ENCODE measurements around the gene GRIN2A. TPM values are rescaled to one million over a fixed set of nuclear protein-coding genes. Genes with fewer than 3 reads are reported as not detected.

GRIN2A gene
- total RNA-seq, 4 donors from 2014 or later = 0.19 to 0.56 (median 0.35) TPM

DNA sequence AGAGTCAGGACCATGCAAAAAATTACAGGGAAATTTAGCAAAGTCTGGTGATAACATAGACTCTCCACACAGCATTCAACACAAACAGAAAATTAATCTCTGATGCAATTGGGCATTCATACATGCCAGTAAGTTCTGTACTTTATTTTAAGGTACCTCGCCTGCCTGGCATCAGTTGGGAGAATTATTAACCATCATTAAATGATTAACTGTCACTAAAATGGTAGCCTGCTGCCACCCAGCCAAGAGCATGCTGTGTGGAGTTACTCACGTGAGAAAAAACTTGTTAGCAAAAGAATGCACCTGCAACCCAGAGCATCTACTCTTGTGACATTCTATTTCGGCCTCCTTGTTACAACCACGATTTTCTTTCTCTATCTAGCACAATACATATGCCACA lies 117.2 kb downstream of the GRIN2A start:
- 61 to 69% methylated on average over 4 of the region's 4 CpGs for WGBS, 2 donors
- no peaks in the 10 kb centered on the region for H3K36me3 ChIP-seq
- TF ChIP-seq, protein P1, sequence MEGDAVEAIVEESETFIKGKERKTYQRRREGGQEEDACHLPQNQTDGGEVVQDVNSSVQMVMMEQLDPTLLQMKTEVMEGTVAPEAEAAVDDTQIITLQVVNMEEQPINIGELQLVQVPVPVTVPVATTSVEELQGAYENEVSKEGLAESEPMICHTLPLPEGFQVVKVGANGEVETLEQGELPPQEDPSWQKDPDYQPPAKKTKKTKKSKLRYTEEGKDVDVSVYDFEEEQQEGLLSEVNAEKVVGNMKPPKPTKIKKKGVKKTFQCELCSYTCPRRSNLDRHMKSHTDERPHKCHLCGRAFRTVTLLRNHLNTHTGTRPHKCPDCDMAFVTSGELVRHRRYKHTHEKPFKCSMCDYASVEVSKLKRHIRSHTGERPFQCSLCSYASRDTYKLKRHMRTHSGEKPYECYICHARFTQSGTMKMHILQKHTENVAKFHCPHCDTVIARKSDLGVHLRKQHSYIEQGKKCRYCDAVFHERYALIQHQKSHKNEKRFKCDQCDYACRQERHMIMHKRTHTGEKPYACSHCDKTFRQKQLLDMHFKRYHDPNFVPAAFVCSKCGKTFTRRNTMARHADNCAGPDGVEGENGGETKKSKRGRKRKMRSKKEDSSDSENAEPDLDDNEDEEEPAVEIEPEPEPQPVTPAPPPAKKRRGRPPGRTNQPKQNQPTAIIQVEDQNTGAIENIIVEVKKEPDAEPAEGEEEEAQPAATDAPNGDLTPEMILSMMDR (IDR thresholded peaks at IDR 0.05) = no peak
- no peak for TF ChIP-seq POLR2A (IDR thresholded peaks at IDR 0.05)
- H3K4me3 ChIP-seq = no peak overlapping the region
- no peaks in the 10 kb centered on the region for H3K9me3 ChIP-seq
- no peak overlapping the region for H3K27ac ChIP-seq
- DNase-seq = no peak
- H3K27me3 ChIP-seq = peaks cover 0 to 10% (median 0%) of the 10 kb centered on the region in 4 donors
- intact Hi-C loops (cut with DNase I) = no loop called here
- H3K4me1 ChIP-seq = no peaks in the 10 kb centered on the region

DNA sequence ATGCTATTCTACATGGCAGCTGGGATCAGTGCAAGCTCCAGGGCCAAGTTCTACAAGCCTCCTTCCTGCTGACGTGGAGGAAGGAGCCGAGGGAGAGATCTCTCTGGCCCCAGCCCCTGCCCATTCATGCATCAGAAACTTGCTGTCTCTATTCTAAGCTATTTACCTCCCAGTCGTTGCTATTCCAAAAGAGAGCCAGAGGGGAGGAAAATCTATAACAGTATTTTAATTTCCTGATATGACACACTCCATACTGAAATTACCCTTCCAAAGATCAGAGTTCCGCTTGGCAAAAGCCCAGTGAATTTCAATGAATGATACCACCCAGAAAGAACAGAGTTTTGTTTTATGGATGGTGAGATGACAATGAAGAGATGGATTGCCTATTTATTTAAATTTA lies 133.4 kb downstream of the GRIN2A start:
- Histone ChIP-seq H3K9me3 (no peaks in the 10 kb centered on the region), H3K36me3 (no peaks in the 10 kb centered on the region), H3K27me3 (peaks cover 0 to 4% (median 0%) of the 10 kb centered on the region in 4 donors), H3K4me3 (no peak overlapping the region), H3K27ac (no peak overlapping the region), H3K4me1 (no peaks in the 10 kb centered on the region)
- DNase-seq = no peak
- TF ChIP-seq, protein P1 (IDR thresholded peaks at IDR 0.05) = no peak
- no peak for TF ChIP-seq POLR2A (IDR thresholded peaks at IDR 0.05)
- WGBS, 2 donors = 31 to 51% methylated on average over 4 of the region's 4 CpGs
- intact Hi-C loops (cut with DNase I) = no loop called here

DNA sequence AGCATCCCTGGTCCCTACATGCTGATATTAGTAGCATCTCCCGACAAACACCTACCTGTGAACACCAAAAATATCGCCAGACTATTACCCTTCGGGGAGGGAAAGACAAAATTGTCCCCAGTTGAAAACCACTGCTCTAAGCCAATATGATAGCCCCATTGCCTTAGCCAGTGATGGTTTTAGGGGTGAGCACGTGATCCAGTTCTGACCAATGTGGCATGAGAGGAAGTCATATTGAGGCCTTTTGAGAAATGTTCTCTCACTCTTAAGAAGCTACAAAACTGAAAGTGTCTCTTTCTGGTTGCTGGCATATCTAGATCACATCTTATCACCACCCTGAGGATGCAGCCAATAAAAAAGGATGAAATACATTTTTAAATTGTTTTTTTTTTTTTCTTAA lies 136.3 kb downstream of the GRIN2A start:
- no peak for DNase-seq
- no peaks in the 10 kb centered on the region for H3K4me1 ChIP-seq
- no peaks in the 10 kb centered on the region for H3K27me3 ChIP-seq
- no peaks in the 10 kb centered on the region for H3K9me3 ChIP-seq
- no peaks in the 10 kb centered on the region for H3K36me3 ChIP-seq
- WGBS, 2 donors = 84 to 88% methylated on average over 4 of the region's 4 CpGs
- TF ChIP-seq POLR2A (IDR thresholded peaks at IDR 0.05) = no peak
- TF ChIP-seq, protein P1 (IDR thresholded peaks at IDR 0.05) = no peak
- no peak overlapping the region for H3K4me3 ChIP-seq
- intact Hi-C loops (cut with DNase I) = no loop called here
- H3K27ac ChIP-seq = no peak overlapping the region

DNA sequence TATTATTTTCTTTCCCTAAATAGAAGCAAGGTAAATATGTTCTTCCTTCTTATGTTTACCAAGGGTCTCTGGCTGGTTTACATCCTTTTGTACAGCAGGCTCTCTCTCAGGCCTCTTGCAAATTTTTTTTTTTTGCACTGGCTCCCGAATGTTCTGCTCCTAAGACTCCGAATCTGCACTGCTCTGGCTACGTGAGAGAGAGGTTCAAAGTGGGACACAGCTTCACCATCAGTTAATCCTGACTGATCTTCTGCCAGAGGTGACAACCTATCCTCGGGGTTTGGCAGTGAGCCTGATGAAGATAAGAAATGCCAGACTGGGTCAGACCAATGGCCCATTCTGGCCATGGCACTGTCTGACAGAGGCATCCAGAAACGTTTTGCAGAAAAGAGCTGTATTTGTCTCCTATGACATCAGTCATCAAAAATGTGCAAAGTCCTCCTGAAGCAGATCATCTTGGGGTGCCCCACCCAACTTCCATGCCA lies 136.9 kb downstream of the GRIN2A start:
- H3K36me3 ChIP-seq = no peaks in the 10 kb centered on the region
- H3K9me3 ChIP-seq = no peaks in the 10 kb centered on the region
- no peak overlapping the region for H3K27ac ChIP-seq
- H3K27me3 ChIP-seq = peaks cover 0 to 3% (median 0%) of the 10 kb centered on the region in 4 donors
- 7 to 8% methylated on average over 4 to 5 of the region's 5 CpGs for WGBS, 2 donors
- intact Hi-C loops (cut with DNase I) = no loop called here
- no peaks in the 10 kb centered on the region for H3K4me1 ChIP-seq
- H3K4me3 ChIP-seq = no peak overlapping the region
- no peak for DNase-seq
- TF ChIP-seq, protein P1 (IDR thresholded peaks at IDR 0.05) = no peak
- TF ChIP-seq POLR2A (IDR thresholded peaks at IDR 0.05) = no peak

DNA sequence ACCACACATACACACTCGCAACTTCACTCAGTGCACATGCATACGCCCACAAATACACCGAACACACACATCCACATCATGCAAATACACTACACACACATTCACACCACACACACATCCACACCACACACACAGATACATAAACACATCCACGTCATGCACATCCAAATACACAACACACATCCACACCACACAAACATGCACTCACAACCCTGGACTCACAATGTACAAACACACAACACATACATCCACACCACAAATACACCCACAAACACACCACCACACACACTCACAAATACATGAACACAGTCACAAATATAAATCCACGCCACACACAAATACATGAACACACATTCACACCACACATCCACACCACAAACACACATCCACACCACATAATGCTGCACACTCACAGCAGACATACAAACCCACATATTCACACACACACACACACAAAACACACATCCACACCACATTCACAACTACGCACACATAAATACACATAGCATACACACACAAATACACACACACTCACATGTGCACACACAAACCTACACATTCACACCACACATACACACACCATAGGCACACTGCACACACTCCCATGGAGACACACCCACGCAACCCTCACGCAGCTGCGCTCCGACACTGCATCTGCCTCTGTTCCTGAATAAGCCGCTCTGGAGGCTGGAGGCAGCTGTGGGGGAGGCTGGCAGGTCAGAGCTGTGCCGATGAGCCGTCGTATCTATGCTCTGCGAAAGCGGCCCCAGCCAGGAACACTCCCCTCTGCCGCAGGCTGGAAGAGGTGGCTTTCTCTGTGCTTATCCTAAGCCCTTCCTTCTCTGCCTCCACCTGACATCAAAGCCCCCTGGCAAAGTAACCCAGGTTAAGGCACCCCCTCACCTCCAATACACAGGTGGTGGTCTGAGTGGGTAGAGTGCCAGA lies 141.8 kb downstream of the GRIN2A start:
- intact Hi-C loops (cut with DNase I) = no loop called here
- no peak for TF ChIP-seq POLR2A (IDR thresholded peaks at IDR 0.05)
- TF ChIP-seq, protein P1 (IDR thresholded peaks at IDR 0.05) = no peak
- Histone ChIP-seq H3K27me3 (peaks cover 0 to 16% (median 0%) of the 10 kb centered on the region in 4 donors), H3K27ac (no peak overlapping the region), H3K36me3 (no peaks in the 10 kb centered on the region), H3K9me3 (peaks cover 0 to 7% (median 0%) of the 10 kb centered on the region in 3 donors), H3K4me3 (no peak overlapping the region), H3K4me1 (peaks cover 0 to 11% (median 0%) of the 10 kb centered on the region in 3 donors)
- DNase-seq = no peak
- 50 to 87% methylated on average over 7 to 14 of the region's 17 CpGs for WGBS, 2 donors
